ENCODE results near the gene HDAC4. TPM values are rescaled to one million over a fixed set of nuclear protein-coding genes. Genes with fewer than 3 reads are reported as not detected.

Gene HDAC4
- total RNA-seq, 1 experiment from 2014 or later: 10.9 TPM

- DNase-seq (ENCODE audit: low spot score): no peak
Measured at GRCh38 chr2:239328351-239329191, 72.2 kb downstream of the HDAC4 start.

DNA sequence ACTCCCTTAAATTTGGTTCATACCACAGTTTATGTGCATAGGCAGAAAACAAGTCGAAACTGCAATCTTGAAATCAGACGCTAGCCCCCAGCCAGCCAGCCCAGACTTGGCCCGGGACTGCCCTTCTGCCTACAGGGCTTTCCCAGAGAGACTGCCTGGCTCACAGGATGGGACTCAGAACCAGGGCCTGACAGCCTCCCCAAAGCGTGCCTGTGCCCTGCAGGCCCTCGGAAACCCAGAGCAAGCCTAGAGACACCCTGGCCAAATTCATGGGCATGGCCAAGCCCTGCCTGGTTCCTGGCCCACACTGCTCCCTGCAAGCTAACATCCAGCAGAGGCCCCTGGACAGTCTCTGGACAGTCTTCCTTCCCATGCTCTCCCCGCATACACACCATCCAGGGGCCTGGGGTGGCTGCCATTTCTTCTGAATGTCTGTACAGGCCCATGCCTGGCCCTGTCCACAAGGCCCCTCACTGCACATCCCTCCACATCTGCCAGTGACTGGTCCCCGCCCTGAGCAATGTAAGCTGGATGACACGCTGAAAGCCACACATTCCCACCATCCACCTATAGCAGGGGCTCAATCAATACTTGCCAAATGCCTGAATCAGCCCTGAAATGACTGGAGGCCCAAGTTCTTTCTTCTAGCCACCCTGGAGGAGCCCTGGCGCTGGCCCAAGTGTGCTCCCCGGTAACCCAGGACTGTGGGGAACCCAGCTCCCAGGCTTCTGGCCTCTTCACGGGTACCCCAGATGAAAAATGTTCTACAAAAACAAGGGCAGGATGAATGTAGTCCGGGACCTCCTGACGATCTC lies 73.1 kb downstream of the HDAC4 start:
- DNase-seq (ENCODE audit: low spot score): no peak

GRCh38 chr2:239326831-239327535 lies 73.8 kb downstream of the HDAC4 start:
- DNase-seq (ENCODE audit: low spot score): peak; percentile 70

- DNase-seq (ENCODE audit: low spot score): no peak
Measured at GRCh38 chr2:239324456-239324855, 76.4 kb downstream of the HDAC4 start.

- no peak for DNase-seq (ENCODE audit: low spot score)
Measured at GRCh38 chr2:239323447-239323846, 77.4 kb downstream of the HDAC4 start.

- peak; percentile 85 for DNase-seq (ENCODE audit: low spot score)
Measured at GRCh38 chr2:239322416-239323086, 78.3 kb downstream of the HDAC4 start.

DNA sequence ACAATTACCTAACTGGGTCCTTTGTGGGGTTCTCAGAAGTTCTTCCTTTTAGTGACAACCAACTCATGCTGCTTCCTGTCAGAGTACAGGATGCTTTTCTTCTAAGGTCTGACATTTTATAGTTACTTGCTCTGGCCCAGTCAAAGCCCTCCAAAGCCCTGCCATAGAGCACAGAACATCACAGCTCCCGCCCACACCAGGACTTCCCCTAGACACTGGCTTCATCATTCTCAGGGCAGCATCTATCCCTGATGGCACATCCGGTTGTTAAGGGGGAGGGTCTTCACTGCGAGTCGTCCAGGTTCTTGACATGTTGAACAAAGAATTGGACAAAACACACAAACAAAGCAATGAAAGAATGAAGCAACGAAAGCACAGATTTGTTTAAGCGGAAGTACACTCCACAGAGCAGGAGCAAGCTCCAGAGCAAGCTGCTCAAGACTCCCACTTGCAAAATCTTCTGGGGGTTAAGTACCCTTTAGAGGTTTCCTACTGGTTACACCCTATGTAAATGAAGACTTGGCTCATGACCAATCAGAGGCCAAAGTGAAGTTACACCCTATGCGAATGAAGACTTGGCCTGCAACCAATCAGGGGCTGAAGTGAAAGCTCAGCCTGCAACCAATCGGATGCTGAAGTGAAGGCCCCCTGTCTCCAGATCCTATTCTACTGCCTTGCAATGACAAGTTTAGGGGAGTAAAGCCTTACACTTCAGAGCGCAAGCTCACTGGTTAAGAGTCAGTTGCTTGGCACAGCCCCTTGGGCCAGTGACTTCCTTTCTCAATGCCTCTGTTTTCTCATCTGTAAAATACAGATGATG lies 79.0 kb downstream of the HDAC4 start:
- DNase-seq (ENCODE audit: low spot score): no peak

DNA sequence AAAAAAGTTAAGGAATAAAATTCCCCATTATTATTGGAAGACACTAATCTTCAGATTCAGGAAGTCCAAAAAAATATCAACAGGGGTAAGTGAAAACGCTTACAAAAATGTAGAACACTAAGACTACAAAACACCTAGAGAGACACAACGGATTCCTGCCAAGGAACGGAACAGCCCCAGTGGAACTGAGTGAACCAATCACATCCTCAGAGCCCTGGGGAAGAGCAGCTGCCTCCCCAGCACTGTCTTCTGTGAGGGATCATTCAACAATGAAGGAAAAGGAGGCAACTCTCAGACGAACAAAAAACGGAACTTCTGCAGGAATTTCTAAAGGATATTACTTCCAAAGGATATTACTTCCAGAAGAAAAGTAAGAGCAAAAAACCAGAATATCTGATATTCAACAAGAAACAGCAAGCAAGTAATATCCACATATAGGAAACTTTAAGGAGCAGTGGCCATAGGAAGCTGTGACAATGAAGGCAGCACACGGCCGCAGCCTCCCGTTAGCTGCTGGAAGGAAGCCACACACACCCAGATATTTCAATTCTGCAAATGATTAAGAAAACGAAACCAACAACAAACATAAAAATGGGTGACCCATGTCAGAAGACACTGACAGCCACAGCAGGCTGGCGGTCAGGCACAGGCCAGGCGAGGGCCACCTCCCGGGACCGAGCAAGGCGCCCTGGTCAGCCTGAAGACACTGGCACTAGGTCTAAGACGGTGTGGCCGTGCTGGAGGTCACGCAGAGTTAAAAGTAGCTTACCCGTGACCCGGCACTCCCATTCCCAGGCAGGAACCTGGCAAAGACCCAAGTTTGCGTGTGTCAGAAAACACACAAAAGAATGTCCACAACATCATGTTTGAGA lies 81.8 kb downstream of the HDAC4 start:
- no peak for DNase-seq (ENCODE audit: low spot score)

DNA sequence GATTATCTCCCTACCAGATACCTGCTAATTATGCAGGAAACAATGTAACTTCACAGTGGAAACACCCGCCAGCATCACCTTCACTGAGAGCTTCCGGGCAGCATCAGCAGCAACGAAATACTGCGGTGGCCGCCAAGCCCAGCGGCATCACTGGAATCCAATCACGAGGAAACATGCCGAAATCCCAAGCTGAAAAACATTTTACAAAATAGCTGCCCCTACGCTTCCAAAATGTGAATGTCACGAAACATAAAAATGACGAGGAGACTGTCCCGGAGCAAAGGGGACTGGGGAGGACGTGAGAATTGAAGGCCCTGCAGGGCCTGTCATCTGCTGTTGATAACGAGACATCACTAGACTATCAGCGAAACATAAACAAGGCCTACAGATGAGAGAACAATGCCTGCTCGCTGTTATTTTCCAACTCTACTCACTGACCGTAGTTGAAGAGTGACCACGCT lies 82.6 kb downstream of the HDAC4 start:
- no peak for DNase-seq (ENCODE audit: low spot score)

DNA sequence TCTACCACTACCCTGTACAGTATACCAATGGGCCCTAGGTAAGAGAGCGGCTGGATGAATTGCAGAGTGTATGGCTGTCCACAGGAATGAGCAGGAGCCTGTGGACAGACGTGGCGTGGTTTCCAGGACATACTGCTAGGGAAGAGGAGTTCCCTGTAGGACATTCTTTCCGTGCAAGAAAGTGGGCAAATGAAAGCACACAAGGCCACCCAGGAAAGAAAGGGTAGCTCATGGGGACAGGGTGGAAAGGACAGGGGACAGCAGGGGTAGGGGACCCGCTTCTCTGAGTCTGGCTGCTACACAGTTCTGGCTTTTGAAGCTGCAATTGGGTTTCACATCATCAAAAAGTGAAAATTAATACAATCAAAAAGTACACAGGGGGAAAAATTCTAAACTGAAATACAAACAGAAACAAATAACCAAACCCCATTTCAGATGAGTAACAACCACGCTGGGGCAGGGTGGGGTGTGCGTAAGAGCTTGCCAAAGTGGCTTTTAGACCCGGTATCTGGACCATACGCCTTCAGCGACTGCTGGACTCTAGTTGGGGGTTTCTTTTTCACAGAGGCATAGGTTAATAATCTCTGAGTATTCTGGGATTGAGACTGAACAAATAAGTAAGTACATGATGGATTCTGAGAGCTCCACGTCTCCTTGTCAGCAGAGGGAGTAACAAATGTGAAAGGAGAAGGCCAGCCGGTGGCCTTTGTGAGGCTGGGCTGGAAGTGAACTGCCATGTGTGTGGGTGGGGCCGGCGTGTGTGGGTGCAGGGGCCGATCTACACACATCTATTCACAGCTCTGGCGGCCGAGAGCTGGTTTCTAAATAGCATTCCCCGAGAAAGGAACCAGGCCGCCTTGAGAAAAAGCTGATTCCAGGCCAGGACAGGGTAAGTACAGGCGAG lies 84.0 kb downstream of the HDAC4 start:
- no peak for DNase-seq (ENCODE audit: low spot score)

- no peak for DNase-seq (ENCODE audit: low spot score)
Measured at GRCh38 chr2:239315308-239315707, 85.5 kb downstream of the HDAC4 start.

DNA sequence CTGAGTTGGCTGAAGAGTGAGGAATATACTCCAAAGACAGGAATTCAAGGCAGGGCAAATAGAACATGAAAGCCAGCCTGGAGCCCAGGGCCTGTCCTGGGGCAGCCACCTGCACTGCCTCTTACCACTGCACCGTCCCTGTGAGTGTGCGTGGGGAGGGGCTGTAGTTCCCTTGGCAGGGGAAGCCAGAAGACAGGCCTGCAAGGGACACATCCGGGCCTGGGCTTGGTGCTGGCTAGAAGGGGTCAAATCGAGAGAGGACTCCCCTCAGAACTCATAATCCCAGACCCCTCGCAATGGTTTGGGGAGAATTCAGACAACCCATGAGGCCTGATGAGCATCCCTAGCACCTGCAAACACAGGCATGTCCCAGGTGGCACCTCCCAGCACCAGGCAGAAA lies 87.0 kb downstream of the HDAC4 start:
- no peak for DNase-seq (ENCODE audit: low spot score)

- DNase-seq (ENCODE audit: low spot score): no peak
Measured at GRCh38 chr2:239312741-239313667, 87.8 kb downstream of the HDAC4 start.

DNA sequence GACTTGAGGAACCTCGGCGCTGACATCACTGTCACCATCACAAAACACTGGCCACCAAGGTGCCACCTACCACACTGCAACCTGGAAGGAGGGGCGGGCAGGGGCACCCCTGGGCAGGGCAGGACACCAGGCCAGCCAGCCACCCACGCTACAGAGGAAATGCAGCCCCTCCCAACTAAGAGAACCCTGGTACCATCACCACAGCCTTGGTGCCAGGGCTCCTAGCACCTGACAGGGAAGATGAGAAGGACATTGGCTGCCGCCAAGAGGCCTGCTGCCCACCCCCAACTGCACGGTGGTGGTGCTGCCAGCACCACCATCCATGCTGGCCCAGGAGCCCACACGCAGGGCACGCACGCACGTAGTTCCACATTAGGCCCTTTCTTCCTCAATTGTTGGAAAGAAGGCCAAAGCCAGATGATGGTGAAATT lies 88.7 kb downstream of the HDAC4 start:
- DNase-seq (ENCODE audit: low spot score): no peak

DNA sequence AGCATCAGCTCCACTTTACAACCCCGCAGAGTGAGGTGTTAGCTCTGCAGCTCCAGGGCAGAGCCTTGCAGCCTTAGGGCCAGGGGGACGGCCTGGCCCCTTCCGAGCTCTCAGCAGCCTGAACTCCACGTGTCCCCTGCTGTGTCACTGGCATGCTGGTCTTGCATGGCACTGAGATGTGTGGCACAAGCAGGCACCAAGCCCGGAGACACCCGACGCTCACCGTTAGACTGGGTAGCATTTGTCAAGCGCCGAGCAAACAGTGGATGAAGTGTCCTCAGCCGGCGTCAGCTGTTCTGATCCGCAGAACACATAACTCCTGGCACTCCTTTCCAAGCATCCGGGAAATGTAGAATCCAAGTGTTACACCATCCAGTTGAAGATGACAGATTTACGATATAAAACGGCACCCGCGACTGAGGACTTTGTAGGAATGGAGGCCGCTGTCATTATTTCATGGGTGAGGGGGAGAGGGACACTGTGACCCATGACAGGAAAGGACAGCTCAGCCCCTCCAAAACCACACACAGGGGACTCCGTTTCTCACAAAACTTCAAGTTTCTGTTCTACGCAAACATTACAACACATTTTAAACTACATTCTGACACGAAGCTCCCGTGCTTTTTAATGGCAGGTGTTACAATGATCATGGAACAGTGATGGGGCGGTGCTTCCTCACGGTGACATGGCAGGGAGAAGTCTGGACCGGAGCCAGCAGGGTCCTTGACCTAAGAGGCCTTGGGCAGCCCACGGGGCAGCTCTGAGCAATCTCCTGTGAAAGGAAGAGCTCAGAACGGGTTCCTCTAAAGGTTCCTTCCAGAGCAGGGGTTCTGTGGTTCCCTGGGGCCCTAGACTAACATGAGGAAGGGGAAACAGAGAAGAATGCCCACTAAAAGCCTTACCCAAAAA lies 89.4 kb downstream of the HDAC4 start:
- no peak for DNase-seq (ENCODE audit: low spot score)

DNA sequence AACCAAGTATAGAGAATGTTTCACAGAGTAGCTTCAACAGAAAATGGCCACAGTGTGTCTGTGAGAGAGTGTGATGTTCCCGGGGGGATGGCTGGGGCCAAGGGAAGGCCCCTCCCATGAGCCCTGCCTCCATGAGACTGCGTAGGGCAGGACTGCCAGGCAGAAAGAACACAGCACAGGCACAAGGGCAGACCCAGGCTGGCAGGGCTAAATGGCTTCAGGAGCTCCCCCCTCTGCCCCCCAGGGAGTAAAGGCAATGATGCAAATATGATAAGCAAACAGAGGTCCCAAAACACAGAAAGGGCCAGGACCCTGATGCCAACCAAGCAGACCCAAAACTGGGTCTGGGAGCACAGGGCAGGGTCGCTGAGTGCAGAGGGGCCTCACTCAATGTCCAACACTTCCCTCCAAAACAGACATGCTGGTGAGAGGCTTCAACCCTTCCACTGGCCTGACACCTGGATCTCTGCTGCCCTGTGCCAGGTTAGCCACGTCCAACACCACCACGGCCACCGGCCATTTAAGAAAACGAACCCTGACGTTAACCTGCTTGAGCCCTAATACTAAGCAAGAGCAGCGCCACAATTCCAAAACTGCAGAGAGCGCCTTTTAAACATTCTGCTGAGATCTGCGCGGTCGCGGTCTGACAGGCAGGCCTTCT lies 90.3 kb downstream of the HDAC4 start:
- no peak for DNase-seq (ENCODE audit: low spot score)

All from A172 (cell line).